Subcutaneous abdominal adipose tissue (tissue), 5 donors: ENCODE measurements around the gene GPR89A.
"Not testable (repeated sequence)": the region's sequence is repeated elsewhere in the genome, so short reads cannot be mapped to it uniquely, and the experiment has no call there.

Experiments
- H3K27ac ChIP-seq: one replicate; pipeline ENCODE4 v1.7.0; 2013; ENCODE audit warnings: low read depth, mild to moderate bottlenecking, inconsistent platforms, low read length, moderate library complexity
- H3K27me3 ChIP-seq, 5 donors: one replicate each; pipeline ENCODE4 v1.7.0; 2013; ENCODE audit warnings: low read length in 5 of 5, inconsistent platforms in 1 of 5; ENCODE audit not compliant: control insufficient read depth in 5 of 5, insufficient read depth in 4 of 5
- H3K36me3 ChIP-seq, 5 donors: one replicate each; pipeline ENCODE4 v1.7.0; 2013; ENCODE audit warnings: low read length in 5 of 5; ENCODE audit not compliant: control insufficient read depth in 5 of 5, insufficient read depth in 5 of 5
- H3K4me1 ChIP-seq, 5 donors: one replicate each; pipeline ENCODE4 v1.7.0; 2013; ENCODE audit warnings: low read length in 5 of 5, mild to moderate bottlenecking in 3 of 5, moderate library complexity in 1 of 5; ENCODE audit not compliant: control insufficient read depth in 5 of 5, insufficient read depth in 5 of 5
- H3K4me3 ChIP-seq, 5 donors: one replicate each; pipeline ENCODE4 v1.7.0; 2013; ENCODE audit warnings: low read length in 5 of 5, low read depth in 1 of 5
- H3K9ac ChIP-seq, 5 donors: one replicate each; pipeline ENCODE4 v1.7.0; 2013; ENCODE audit warnings: low read length in 5 of 5, mild to moderate bottlenecking in 4 of 5, moderate library complexity in 3 of 5
- H3K9me3 ChIP-seq, 5 donors: one replicate each; pipeline ENCODE4 v1.7.0; 2013; ENCODE audit warnings: low read length in 5 of 5; ENCODE audit not compliant: control insufficient read depth in 5 of 5
- donor health status: healthy.
- donor health status: healthy.
- donor health status: healthy.
- donor health status: healthy.
- donor health status: healthy.

Gene GPR89A

DNA sequence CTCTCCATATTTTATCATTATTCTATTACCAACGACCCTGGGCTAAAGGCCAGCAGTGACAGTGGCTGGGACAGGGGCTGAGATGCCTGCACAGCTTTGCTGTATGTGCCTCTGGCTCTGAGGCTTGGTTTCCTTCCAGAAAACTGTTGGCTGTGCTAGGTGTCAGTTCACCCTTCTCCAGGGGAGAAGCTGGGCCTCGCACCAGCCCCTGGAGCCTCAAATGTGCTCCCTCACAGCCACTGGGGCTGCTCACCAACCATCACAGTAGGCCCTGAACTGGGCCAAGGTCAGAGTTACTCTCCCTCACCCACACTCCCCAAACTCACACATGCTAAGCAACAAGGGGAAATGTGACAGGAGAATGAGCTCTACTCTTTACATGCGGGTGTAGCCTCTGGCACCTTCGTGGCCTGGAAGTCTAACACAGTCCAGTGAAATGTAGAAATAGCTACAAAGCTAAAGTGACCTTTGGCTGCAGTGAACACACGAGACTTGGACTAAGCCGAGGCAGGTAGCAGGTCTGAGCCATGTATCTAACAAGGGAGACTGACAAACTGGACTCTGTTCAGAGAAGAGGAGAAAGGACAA, 106.8 kb downstream of the GPR89A start:
- no peak overlapping the region for H3K27ac ChIP-seq
- H3K9ac ChIP-seq: no peak overlapping the region
- H3K4me1 ChIP-seq: no peaks in the 10 kb centered on the region
- no peaks in the 10 kb centered on the region for H3K9me3 ChIP-seq
- peaks cover 0 to under 1% (median 0%) of the 10 kb centered on the region in 5 donors for H3K27me3 ChIP-seq
- no peaks in the 10 kb centered on the region for H3K36me3 ChIP-seq
- H3K4me3 ChIP-seq: no peak overlapping the region

DNA sequence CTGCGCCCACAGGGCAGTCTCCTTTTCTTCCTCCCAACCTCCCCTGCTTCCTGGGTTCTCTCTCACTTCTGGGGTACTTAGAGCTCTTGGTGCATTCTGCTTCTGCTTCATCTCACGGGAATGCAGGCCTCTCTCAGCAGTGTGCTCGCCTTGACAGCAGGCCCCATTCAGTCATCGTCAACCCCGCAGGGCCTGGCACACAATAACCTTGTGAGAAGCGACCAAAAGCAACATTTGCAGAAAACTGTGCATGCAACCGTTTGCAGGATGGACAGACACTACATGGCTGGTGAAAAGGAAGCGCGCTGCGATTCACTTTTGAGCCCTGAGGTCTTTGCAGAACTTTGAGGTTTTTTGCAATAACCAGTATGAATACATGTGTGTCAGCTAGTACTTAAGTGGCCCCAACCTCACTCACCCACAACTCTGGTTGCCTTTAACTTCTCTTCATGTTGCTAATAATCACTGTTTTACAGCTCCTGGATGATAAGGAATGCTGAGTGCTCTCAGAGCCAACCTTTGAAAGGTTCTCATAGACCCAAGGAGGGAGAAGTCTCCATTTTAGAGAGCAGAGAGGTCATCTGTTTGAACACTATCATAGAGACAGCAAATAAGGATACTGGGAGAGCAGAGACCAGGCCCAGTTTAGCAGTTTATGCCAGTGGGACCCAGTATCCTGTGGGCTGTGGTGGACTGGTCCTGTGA, 109.0 kb downstream of the GPR89A start:
- Histone ChIP-seq H3K9ac (no peak overlapping the region), H3K4me3 (no peak overlapping the region), H3K36me3 (no peaks in the 10 kb centered on the region), H3K9me3 (no peaks in the 10 kb centered on the region), H3K27me3 (peaks cover 0 to 12% (median 5%) of the 10 kb centered on the region in 5 donors), H3K4me1 (peaks cover 0 to 13% (median 11%) of the 10 kb centered on the region in 5 donors), H3K27ac (no peak overlapping the region)

DNA sequence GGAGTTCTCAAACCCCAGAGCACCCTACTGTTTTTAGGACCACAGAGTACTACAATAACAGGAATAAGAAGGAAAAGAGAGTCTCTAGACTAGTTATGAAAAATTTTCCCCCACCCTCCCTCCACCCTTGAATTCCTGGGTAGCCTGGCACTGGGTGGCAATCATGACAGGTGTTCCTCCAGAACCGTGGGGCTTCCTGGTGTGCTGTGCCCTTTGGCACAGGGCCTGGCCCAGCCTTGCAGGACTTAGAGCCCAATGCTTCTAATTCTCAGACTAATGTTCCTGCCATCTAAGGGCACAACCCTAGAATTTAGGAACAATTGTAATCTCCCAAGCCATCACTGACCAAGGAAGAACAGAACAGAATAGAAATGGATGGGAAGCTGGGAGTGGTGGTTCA, 110.0 kb downstream of the GPR89A start:
- no peak overlapping the region for H3K27ac ChIP-seq

DNA sequence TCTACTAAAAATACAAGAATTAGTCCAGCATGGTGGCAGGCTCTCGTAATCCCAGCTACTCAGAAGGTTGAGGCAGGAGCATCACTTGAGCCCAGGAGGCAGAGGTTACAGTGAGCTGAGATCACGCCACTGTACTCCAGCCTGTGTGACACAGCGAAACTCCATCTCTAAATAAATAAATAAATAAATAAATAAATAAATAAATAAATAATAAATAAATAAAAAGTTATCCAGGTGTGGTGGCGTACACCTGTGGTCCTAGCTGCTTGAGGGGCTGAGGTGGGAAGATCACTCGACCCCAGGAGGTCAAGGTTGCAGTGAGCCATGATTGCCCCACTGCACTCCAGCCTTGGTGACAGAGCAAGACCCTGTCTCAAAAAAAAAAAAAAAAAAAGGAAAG, 110.7 kb downstream of the GPR89A start:
- not testable (repeated sequence) for H3K9me3 ChIP-seq, H3K36me3 ChIP-seq, H3K27ac ChIP-seq, H3K4me3 ChIP-seq, H3K9ac ChIP-seq
- Histone ChIP-seq H3K27me3 (peaks cover 0 to 12% (median 5%) of the 10 kb centered on the region in 5 donors), H3K4me1 (peaks cover 0 to 13% (median 11%) of the 10 kb centered on the region in 5 donors)

More for the DNA sequence above, 110.0 kb downstream of the GPR89A start:
- Histone ChIP-seq H3K4me1 (peaks cover 0 to 13% (median 11%) of the 10 kb centered on the region in 5 donors), H3K27me3 (peaks cover 0 to 12% (median 5%) of the 10 kb centered on the region in 5 donors), H3K36me3 (no peaks in the 10 kb centered on the region), H3K9ac (no peak overlapping the region), H3K4me3 (no peak overlapping the region), H3K9me3 (no peaks in the 10 kb centered on the region)

DNA sequence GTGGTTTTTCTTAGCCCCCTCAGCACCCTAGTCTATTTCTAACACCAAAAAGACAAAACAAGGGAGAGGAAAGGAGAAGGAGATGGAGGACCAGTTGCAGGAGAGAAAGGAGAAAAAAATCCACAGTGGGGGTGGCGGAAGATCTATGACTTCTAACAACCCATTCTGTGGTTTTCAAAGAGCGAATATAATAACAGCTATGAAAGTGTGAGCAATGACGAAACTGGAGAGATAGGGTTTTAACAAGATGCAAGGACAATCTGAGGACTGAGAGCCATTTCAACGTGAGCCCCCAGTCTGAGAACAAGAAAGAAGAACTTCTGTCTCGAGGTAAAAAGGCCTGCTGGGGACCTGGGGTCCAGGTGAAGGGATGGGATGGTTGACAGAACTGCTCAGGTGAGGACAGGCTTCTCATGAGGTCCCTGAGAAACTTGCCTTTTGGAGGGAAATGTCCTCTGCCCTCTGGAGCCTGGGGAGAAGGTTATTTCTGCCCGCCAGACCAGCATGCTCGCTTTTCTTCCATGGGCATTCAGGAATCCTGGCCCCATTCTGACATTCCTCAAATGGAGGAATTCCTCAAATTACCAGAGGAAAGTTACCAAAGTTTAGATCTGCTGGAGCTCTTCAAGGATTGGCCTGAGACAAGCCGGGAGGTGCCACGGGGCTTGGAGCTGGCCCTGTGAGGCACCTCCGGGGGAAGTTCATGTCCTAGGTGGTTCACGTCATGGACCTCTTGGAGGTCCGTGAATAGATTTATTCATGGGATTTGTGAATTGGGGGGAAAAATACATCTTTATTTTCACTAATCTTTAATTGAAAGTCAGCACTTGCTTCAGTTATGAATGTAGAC, 111.7 kb downstream of the GPR89A start, which contains the start of gene CD160:
CD160 (plus strand) TSS at position 270 of the 850 bp plus-strand sequence. CDS start 8,829 bp downstream, outside the sequence.
- Histone ChIP-seq H3K27ac (no peak within 1 kb of the TSS), H3K36me3 (no peaks in the 10 kb centered on the region), H3K27me3 (peaks cover 0 to 12% (median 5%) of the 10 kb centered on the region in 5 donors), H3K9me3 (no peaks in the 10 kb centered on the region), H3K4me1 (peaks cover 0 to 13% (median 11%) of the 10 kb centered on the region in 5 donors), H3K4me3 (no peak within 1 kb of the TSS), H3K9ac (no peak within 1 kb of the TSS)
